Measurements from ENCODE around the gene AEBP2.
"Not testable (repeated sequence)": the region's sequence is repeated elsewhere in the genome, so short reads cannot be mapped to it uniquely, and the experiment has no call there.

AEBP2 gene, protein sequence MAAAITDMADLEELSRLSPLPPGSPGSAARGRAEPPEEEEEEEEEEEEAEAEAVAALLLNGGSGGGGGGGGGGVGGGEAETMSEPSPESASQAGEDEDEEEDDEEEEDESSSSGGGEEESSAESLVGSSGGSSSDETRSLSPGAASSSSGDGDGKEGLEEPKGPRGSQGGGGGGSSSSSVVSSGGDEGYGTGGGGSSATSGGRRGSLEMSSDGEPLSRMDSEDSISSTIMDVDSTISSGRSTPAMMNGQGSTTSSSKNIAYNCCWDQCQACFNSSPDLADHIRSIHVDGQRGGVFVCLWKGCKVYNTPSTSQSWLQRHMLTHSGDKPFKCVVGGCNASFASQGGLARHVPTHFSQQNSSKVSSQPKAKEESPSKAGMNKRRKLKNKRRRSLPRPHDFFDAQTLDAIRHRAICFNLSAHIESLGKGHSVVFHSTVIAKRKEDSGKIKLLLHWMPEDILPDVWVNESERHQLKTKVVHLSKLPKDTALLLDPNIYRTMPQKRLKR

GRCh38 chr12:19439059-19440018 lies at the start of gene AEBP2:
Gene AEBP2, plus strand, starts transcription at chr12:19439492. Its CDS starts 208 bp downstream, at chr12:19439700.
- DNase-seq (ENCODE audit: low read depth, low spot score), result peak; percentile 89

GRCh38 chr12:19390051-19390598 lies 49.2 kb upstream of the AEBP2 start:
- no peak for DNase-seq (ENCODE audit: low read depth, low spot score)

- DNase-seq (ENCODE audit: low read depth, low spot score), result not testable (repeated sequence)
Observed at GRCh38 chr12:19392644-19393043, 46.6 kb upstream of the AEBP2 start.

GRCh38 chr12:19394385-19394784 lies 44.9 kb upstream of the AEBP2 start:
- no peak for DNase-seq (ENCODE audit: low read depth, low spot score)

DNA sequence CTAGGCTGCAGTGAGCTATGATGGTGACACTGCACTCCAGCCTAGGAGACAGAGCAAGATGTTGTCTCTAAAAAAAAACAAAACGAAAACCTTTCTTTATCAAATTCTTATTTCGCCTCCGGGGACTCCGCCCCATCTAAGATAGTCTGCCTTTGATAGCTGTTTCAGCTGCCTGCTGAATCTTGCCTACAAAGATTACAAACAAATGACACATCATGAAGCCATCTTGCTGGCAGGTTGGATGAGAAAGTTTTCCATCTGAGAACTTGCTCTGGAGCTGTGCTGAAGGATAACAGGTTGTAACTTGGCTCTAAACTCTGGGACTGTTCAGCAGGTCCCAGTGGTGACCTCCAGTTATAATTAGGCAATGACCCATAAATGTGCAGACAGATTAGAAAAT lies 41.8 kb upstream of the AEBP2 start:
- DNase-seq (ENCODE audit: low read depth, low spot score), result no peak

- DNase-seq (ENCODE audit: low read depth, low spot score), result no peak
Observed at GRCh38 chr12:19398376-19399363, 40.6 kb upstream of the AEBP2 start.

- DNase-seq (ENCODE audit: low read depth, low spot score), result not testable (repeated sequence)
Observed at GRCh38 chr12:19400649-19401285, 38.5 kb upstream of the AEBP2 start.

GRCh38 chr12:19402211-19402610 lies 37.1 kb upstream of the AEBP2 start:
- no peak for DNase-seq (ENCODE audit: low read depth, low spot score)

- no peak for DNase-seq (ENCODE audit: low read depth, low spot score)
Observed at GRCh38 chr12:19402743-19403431, 36.4 kb upstream of the AEBP2 start.

DNA sequence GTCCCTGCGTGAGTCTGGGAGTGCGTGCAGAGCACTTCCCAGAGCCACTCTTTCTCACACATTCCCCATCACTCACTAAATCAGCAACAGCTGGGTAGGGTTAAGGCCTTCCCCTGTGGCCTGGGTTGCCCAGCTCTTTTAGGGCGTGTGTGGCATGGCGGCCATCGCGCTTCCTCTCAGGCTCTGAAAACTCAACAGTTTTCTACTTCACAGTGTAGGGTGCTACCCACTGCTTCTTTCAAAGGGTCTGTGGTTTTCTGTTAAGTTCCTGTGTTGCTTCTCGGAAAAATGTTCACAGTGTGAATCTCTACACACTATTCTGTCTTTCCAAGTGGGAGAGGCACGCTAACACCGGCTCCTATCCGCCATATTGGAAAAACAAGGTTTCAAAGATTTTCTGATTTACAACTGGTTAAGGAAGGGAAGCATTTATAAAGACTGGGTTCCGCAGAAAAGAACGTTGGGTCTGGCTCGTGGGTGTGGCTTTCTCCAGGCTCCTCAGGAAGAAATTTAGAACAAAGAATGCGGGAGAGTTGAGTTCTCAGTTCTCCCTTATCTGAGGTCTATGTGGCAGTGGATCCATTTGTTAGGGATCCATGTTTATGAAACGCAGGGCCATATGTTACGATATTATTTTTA lies 34.9 kb upstream of the AEBP2 start:
- no peak for DNase-seq (ENCODE audit: low read depth, low spot score)

DNA sequence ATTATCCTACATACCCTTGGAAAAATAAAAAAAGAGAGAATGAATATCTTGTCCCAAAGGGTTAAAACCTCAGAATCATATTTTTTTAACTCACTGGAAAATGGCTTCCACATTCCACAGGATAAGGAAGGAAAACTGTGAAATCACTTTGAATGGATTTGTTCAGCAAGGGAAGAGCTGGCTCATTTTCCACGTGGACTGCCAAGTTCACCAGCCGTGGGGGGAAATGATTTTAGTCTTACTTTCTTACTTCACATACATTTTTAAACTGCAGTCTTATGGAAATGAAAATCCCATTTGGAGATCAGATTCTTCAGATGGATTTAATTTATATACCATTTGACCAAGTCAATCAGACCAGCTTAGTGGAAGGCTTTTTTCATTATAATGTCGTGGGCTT lies 29.9 kb upstream of the AEBP2 start:
- DNase-seq (ENCODE audit: low read depth, low spot score), result no peak

DNA sequence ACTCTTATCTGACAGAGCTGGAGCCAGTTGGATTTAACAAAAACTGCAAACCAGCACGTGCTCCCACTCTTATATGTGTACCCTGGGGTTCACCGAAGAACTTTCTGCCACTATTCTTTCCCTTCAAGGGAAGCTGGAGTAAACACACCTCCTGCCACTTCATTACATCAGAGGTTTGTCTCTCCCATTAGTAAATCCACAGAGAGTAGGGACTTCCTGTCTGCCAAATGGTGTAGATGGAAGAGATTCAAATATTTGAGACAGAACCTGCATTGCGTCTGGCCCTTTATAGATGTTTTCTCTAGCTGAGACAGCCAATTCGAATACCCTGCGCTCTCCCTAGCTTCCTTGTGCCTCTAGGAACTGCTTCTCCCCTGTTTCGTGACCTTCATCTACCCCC lies 29.1 kb upstream of the AEBP2 start:
- no peak for DNase-seq (ENCODE audit: low read depth, low spot score)

- no peak for DNase-seq (ENCODE audit: low read depth, low spot score)
Observed at GRCh38 chr12:19410629-19411185, 28.6 kb upstream of the AEBP2 start.

- no peak for DNase-seq (ENCODE audit: low read depth, low spot score)
Observed at GRCh38 chr12:19411234-19412204, 27.8 kb upstream of the AEBP2 start.

DNA sequence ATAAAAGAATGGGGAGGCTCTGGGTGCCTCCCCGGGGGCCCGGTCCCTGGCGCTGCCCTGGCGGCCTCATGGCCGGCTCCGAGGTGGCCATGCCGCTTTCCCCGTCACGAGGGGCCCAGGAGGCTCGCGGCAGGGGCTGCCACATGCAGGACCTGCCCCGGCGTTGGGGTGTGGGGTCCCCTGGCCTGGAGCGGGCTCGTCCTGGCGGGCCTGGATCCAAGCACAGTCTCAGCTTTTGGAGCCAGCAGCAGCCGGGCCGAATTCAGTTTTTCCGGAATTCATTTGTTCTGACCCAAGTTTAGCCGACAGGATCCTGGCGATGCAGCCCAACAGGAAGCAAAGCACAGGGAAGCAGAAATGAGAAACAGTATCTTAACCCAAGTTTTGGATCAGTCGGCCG lies 26.4 kb upstream of the AEBP2 start:
- DNase-seq (ENCODE audit: low read depth, low spot score), result no peak

GRCh38 chr12:19413582-19413981 lies 25.7 kb upstream of the AEBP2 start:
- DNase-seq (ENCODE audit: low read depth, low spot score), result not testable (repeated sequence)

GRCh38 chr12:19415563-19415962 lies 23.7 kb upstream of the AEBP2 start:
- no peak for DNase-seq (ENCODE audit: low read depth, low spot score)

GRCh38 chr12:19419086-19419485 lies 20.2 kb upstream of the AEBP2 start:
- no peak for DNase-seq (ENCODE audit: low read depth, low spot score)

Data from activated CD4-positive, CD25-positive, alpha-beta regulatory T cell treated with anti-CD3 and anti-CD28 coated beads, Interleukin-2, amount 50 U/mL, for 16 hours (primary cell).